Amygdala (tissue), 56 donors: Measurements from ENCODE around the gene EHMT1.

ENCODE experiments used
- DNase-seq, 56 donors: peaks; one replicate each; lab custom pipeline; 2025; lab: John Stamatoyannopoulos, UW

Gene EHMT1

DNA sequence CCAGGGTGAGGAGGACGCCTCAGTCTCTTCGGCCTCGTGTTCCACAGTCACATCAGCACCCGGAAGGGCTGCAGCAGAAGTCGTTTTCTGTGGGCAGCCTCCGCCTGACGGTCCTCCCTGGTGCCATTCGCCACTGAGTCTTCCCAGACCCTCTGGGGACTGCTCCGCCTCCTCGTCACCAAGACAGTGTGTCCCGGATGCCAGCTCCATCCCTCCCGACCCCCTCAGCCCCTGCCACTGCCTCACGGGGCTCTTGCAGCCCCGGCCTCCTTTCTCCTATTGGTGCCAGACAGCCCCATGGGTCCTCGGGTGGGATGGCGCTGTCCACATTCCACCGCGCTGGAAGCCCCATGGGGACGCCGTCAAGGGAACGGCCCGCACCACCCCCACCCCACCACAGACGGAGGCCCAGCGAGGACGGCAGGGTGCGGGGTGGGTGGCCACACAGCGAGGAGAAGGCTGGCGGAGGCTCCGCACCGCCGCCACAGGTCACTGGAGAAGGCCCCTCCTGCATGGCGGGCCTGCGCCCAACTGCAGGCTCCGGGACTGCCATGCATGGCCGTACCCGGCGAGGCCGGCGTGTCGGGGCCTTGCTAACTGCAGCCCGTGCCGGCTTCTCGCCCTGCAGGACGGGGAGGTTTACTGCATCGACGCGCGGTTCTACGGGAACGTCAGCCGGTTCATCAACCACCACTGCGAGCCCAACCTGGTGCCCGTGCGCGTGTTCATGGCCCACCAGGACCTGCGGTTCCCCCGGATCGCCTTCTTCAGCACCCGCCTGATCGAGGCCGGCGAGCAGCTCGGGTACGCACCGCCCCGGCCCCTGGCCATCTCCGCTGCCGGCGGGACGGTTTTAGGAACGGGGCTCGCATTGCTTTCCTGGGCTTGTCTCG is 215.2 kb downstream of the EHMT1 start:
- no peak for DNase-seq

DNA sequence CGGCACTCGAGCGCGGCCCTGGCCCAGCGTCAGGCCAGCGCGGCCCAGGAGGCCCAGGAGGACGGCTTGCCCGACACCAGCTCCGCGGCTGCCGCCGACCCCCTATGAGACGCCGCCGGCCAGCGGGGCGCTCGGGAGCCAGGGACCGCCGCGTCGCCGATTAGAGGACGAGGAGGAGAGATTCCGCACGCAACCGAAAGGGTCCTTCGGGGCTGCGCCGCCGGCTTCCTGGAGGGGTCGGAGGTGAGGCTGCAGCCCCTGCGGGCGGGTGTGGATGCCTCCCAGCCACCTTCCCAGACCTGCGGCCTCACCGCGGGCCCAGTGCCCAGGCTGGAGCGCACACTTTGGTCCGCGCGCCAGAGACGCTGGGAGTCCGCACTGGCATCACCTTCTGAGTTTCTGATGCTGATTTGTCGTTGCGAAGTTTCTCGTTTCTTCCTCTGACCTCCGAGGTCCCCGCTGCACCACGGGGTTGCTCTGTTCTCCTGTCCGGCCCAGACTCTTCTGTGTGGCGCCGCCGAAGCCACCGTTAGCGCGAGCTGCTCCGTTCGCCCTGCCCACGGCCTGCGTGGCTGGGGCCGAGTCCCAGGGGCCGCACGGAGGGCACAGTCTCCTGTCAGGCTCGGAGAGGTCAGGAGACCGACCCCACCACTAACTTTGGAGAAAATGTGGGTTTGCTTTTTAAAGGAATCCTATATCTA is 216.2 kb downstream of the EHMT1 start:
- no peak for DNase-seq

DNA sequence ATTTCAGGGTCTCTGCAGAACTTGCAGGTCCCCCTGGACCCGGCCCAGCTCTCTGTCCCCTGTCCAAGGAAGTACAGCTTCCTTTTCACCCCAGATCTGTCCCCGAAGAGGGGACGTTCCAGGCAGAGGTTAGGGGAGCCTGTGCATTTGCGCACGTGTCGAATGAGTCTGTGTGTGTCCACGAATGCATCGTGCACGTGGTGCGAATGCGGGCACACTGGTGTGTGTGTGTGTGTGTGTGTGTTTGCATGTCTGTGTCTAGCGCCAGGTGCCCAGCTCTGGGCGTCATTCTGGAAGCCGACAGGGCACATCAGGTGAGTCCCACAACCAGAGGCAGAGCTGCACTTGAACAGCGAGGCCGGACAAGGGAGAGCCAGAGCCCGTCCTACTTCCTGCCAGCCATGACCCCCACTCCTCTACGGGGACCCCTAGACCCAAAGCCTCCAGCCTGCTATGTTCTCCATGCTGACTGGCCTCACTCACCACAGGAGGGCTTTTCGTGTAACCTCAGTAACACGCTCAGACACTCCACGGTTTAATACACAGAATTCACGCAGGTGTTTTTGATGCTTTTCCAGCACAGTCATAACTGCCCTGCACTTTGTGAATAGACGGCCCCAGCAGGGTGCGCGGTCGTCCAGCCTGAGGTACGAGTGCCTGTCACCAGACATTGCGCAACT is 217.5 kb downstream of the EHMT1 start:
- DNase-seq: no peak

DNA sequence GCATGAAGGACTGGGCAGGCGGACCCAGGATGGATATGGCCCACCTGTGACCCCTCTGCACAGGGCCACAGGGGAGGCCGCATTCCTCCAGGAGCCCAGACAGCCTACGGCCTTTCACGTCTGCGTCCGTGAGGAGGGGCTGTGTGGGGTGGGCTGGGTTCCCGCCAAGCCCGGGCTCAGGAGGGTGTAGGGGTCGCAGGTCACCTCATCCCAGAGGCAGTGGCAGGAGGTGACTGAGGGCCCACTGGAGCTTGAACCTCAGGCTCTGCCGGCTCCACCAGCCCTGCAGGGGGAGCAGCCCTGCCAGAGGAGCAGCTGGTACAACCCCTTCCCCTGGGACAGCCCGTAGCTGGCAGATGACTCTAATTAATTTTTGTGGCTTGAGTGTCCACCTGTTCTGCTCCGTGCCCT is 218.0 kb downstream of the EHMT1 start:
- DNase-seq: no peak

GRCh38 chr9:137837345-137838278 is 218.8 kb downstream of the EHMT1 start:
- DNase-seq: no peak

DNA sequence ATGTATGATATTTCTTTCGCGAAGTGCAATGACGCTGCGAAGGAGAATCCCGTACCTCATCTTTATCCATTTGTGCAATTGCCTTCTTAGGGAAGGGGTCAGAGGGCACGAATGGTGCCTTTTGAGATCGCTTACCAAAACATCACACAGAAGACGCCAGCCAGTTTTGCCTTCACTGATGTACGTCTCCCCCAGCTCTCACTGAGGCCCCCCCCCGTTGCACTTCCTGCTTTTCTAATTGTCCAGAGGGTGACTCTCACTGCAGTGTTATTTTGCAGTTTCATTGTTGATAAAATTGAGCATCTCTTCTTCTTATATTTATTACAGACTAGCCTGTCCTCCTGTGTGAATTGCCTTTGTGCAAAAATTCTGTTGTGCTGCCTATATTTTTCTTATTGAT is 219.8 kb downstream of the EHMT1 start:
- no peak for DNase-seq

DNA sequence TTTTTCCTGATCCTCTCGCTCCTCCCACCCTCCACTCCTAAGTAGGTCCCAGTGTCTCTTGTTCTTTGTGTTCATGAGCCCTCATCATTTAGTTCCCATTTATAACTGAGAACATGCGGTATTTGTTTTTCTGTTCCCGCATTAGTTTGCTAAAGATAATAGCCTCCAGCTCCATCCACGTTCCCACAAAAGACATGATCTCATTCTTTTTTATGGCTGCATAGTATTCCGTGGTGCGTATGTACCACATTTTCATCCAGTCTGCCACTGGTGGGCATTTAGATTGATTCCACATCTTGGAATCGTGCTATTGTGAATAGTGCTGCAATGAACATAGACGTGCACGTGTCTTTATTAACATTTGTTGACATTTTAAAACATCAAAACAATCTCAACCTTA is 224.6 kb downstream of the EHMT1 start:
- DNase-seq: no peak

DNA sequence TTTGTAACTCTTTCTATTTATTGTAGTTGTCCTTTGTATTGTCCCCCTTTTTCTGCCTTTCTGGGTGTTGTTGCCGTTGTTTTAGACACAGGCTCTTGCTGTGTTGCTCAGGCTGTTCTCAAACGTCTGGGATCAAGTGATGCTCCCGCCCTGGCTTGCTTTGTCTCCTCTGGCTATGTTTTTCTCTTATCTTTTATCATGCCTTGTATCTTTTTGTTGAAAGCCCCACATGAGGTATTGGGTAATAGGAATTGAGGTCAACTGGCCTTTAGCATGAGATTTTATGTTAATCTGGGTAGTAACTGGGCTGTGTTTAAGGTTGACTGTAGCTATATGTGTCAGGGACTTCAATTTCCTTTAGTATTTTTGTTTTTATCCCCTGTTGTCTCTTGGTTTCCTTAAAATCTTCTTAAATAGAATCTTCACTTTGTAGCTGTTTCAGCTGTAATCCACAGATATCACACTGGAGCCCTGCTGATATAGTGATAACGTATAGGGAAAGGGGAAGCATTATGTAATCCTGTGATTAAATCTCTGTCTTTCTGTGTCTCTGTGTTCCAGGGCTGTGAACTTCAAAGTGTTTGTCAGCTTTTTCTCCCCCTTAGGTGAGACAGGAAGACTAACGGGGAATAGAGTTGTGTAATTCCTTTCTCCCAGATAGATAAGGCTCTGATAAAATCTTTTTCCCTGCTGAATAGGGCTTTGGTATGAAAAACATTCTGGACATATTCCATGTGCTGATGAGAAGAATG is 232.9 kb downstream of the EHMT1 start:
- DNase-seq: no peak

- DNase-seq: no peak
These were observed 234.7 kb downstream of the EHMT1 start for GRCh38 chr9:137853392-137853995.

- no peak for DNase-seq
These were observed 241.6 kb downstream of the EHMT1 start for GRCh38 chr9:137860361-137860760.

GRCh38 chr9:137865581-137866145 is 246.9 kb downstream of the EHMT1 start:
- DNase-seq: no peak

DNA sequence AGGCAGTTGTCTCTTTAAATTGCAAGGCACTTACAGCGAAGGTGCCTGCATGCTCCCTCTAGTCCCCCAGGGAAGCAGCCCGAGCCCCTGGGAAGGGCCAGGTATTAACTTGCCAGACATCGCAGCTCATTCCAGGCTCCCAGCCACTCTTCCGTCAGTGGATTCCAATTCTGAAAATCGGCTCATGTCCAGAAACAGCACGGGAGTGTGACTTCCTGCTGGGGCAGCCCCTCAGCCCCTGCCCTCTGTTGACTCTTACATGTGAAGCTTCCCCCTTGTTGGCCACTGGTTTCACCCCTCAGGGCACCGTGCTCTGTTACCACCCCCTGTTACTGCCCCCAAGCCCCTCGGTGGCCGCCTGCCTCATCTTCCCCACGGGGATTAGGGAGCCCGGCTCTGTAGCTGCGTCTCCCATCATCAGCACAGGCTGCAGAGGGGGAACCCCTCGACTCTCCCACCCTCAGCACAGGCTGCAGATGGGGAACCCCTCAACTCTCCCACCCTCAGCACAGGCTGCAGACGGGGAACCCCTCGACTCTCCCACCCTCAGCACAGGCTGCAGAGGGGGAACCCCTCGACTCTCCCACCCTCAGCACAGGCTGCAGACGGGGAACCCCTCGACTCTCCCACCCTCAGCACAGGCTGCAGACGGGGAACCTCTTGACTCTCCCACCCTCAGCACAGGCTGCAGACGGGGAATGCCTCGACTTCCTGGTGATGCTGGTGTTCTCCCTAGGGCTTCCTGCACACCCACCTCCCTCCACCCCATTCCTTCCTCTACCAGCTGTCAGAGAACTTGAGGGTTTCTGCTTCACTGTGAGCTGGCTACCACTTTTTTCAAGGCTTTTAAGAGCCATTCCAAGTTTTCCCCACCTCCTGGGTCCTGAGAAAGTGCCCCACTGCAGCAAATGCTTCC is 247.7 kb downstream of the EHMT1 start:
- DNase-seq: no peak

DNA sequence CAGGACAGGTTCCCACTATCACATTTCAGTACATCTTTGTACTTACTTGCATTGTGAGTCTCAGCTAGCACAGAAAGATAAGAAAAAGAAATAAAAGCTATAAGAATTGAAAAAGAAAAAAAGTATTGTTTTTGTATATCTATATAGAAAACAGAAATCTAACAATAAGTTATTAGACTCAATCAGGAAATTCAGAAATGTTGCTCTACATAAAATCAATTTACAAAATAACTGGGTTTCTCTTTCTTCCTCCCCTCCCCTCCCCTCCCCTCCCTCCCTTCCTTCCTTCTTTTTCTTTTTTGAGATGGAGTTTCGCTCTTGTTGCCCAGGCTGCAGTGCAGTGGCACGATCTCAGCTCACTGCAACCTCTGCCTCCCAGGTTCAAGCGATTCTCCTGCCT is 251.6 kb downstream of the EHMT1 start:
- DNase-seq: no peak

DNA sequence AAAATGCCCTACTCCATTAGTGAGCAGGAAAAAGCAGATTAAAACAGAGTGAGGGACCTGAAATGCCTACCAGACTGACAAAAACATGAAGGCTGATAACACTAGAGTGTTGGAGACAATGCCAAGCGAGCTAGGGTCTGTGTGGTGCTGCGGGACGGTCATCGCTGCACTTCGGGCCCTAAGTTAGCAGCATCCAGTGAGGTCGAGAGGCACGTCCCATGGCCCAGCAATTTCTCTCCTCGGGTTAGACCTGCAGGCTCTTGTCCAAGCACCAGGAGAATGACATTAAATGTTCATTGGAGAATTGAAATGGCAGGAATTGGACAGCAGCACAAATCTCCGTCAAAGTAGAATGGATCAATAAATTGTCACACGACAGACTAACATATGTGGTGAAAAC is 253.5 kb downstream of the EHMT1 start:
- no peak for DNase-seq

GRCh38 chr9:137873408-137873807 is 254.6 kb downstream of the EHMT1 start:
- no peak for DNase-seq

DNA sequence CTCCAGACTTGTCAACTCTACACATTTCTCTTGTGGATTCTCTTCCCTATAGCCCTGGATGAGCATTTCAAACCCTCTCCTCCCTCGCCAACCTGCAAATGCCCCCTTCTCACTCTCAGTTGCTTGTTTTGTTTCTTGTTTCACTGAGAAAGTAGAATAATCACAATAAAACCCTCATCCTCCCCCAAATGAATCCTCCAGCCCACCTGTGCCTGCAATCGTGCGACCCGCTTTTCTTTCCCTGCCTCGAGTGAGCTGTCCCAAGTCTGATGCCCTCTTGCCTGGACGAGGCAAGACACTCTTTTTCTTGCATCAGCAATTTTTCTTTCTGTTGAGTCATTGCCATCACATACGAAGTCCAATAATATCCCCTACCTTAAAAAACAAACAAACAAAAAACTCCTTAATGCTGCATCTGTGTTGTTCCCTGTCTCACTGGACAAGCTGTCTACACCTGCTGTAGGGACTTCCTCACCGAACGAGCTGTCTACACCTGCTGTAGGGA is 255.1 kb downstream of the EHMT1 start:
- DNase-seq: no peak

- DNase-seq: no peak
These were observed 256.5 kb downstream of the EHMT1 start for GRCh38 chr9:137875354-137875753.
